GM18498 (cell line): ENCODE measurements around the gene EIF3F.

ENCODE experiments used
- ATAC-seq: cut with Tn5 transposase; IDR thresholded peaks from one replicate; pipeline ENCODE4 v1.9.1; 2021; ENCODE audit warnings: mild to moderate bottlenecking, moderate library complexity; ENCODE audit not compliant: unreplicated experiment

The EIF3F gene

DNA sequence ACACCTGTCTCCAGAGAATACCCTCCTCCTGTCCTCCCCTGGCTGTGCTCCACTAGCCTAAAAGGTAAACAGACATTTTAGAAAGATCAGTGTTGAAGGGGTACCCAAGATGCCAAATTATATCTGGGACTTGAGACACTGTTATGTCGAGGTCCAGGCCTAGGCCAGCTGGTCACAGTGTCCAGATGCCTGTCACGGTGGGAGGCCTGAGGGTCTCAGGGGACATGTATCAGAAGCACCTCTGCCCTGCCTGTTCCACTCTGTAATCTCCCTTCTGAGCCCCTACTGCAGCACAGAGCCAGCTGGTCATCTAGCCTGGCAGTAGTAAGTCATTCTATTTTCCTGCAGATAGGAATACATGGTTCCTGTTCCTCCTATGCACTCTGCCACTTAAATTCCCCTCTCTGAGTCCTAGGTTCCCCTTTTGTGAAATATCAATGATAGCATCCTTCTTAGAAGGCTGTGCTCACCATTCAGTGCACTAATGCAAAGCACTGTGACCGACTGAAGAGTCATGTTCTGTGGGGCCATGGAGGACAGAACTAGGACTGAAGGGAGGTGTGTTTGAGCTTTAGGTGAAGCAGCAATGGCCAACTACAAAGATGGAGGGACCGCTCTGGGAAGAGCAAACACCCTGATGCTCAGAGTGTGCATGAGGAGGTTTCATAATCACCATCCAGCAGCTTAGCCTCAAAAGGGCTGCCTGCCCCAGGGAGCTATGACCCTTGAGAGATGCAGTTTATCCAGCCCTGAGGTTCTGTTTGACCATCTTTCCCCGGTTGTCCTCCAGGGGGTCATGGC, 49.1 kb downstream of the EIF3F start:
- ATAC-seq = no peak

DNA sequence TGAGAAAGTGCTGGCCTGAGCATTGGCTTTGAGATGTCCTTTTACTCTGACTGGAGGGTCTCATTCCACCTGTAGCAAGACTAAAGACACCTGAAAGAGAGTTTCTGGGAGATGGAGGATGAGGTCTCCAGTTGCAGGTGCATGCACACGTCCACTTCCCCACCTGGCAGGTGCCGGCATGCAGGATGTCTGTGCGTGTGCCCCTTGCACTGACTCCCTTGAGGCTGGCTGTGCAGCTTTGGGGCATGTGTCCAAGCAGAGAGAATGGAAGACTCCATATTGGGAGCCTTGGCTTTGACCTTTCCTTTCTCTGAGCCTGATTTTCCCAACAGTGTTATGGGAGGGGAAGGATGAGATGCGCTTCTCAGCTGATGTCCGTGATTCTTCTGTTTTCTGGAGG, 49.8 kb downstream of the EIF3F start:
- no peak for ATAC-seq

DNA sequence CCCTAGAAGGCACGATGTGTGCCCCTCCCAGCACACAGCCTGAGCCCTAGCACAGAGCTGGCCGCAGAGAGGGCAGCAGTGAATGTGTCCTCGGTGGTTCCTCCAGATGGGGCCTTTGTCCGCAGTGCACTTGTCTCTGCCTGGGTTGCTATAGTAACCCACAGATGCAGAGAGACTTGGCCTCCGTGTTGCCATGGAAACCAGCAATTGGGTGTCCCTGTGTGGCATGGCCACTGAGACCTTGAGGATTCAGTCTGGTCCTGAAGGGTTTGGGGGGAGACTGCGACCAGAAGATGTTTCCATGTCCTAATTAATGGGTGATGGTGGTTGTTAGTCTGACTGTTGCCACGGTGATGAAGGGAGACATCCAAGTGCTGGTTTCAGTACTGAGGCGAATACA, 51.3 kb downstream of the EIF3F start:
- ATAC-seq = no peak

DNA sequence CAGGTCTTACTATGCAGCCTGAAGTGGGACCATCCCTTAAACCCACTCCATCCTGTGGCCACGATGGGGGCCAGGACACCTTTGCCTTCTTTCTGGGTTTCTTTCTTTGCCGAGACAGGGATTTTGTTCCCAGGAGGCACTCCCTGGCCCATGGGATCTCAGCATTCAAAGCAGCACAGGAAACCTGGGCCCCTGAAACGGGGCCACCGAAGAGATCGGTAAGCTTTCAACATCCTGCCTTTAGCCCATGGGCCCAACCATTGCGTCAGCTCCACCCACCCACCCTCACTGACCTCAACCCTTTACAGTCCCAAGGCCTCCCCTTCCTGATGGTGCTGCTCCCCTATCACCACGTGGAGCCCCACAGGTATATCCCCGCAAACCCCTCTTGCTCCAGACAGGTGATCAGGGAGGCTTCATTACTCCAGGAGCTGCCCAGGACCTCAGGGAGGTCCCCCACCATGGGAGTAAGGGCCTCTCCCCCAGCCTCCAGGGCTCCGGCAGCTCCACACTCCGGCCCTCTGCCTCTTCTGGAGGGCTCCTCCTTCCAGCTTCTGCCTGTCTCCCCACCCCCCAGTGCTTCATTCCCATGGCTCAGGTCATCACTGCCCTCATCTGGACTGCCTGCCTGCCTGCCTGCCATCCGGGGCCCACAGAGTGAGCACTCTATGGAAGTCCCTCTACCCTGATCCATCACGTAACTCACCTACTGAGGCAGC, 51.8 kb downstream of the EIF3F start:
- ATAC-seq = no peak

DNA sequence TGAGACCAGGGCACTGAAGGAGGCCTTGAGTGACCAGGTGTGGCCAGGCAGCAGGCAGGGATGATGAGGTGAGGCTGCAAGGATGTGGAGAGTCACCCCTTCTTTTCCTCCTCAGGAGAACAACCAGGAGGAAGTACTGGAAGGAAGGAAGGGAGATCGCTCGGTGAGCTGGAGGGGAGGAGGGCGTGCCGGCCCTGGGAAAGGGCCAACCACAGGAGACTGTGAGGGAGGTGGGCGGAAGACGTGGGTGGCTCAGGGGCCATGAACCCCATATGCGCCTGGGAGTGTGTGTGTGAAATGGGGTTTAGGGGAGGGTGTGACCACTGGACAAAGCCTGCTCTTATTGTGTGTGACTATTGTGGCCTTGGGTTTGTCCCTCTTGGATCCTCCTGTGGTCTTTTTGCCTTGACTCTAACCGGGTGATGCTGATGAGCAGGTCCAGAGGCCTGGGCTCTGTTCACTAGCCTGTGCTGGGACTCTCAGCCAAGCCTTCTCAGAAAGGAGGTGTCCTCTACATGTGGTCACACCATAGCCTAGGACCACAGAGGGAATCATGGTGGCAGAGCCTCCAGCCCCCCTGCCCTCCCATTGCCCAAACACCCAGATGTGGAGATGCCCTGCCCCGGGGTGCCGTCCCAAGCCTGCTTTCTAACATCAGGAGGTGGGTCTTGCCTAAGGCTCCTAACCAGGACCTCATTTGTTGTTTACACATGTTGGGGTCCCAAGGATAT, 52.6 kb downstream of the EIF3F start:
- no peak for ATAC-seq

DNA sequence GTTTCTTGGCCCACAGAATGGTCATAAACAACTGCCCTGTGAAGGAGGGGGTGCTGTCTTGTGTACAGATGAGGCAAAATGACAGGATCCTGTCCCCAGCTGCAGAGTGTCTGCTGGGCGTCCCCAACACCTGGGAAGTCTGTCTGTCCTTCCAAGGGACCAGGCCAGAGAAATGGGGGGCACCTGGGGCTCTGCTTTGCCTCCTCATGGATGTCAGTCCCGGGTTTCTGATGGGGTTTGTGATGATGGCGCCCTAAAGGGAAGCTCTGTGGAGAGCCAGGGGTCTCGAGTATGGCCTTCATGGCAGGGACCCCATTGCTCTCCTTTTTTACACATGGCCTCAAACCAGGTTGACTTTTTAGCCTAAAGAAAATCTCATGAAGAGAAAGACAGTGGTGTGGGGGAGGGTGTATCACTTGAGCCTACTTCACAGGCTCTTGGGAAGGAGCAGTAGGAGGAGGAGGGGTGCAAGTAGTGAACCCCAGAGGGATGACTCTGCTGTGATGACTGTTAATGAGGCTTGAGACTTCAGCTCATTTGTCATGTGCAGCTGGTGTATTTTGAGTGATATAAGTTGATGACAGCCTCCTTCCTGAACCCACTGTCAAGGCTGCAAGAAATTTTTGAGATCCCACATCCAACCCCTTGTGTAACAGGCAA, 53.3 kb downstream of the EIF3F start:
- ATAC-seq = no peak

DNA sequence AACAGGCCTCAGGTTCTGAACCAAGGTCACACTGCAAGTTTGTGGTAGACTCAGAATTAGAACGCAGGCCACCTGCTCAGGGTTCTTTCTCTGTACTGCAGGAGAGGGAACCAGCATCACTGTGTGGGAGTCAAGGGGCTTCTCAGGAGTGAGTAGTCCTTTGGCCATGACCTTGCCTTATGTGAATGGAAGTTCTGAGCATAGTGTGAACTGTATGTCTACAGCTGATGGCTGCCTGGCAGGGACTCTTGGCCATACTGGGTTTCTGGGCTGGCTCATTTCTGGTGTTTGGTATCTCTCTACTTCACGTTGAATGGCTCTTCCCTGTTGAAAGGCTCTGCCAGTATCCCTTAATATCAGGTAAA, 53.8 kb downstream of the EIF3F start:
- ATAC-seq = no peak

DNA sequence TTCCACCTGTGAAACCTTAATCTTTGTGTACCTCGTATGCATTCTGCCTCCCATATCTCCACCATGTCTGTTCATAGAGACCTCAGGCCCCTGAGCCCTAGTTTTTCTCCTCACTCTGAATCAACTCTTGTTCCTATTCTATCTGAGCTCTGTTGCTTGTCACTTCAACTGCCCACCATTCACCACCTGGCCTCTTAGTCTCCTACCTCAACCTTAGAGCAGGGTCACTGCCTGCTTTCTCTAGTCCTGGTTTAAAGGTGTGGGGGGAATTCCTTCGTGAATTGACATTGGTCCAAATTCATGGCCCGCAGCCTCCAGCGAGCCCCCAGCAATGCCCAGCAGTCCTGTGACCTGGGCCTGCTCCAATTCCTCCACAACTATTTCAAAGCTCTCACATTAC, 54.4 kb downstream of the EIF3F start:
- ATAC-seq = no peak

DNA sequence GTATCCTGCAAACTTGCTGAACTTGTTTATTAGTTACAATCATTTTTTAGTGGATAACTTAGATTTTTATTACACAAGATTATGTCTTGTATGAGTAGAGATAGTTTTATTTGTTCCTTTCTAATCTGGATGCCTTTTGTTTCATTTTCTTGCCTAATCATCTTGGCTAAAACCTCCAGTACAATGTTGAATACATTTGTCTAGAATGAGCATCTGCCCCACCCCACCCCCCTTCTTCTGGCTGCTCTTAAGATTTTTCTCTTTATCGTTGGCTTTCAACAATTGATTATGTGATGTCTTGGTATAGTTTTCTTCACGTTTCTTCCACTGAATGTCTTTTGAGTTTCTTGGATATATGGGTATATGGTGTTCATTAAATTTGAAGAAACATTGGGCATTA, 56.6 kb downstream of the EIF3F start:
- ATAC-seq = no peak

DNA sequence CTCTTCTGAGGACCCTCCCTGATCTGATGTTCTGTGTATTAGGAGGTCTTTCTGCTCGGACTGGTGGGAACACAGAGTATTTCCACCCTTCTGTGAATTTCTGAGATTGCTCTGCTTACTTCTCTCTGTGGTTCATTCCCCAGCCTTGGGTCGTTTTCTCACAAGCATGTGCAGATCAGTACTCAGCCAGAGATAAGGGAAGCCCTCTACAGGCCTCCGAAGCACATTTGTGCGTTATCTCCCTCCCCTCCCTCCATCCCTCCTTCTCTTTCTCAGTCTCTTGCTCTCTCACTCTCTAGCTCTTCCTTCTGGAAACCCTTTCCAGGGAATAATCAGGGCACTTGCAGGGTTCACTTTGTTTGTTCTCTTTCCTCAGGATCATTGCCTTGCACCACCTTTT, 58.7 kb downstream of the EIF3F start:
- ATAC-seq = no peak

DNA sequence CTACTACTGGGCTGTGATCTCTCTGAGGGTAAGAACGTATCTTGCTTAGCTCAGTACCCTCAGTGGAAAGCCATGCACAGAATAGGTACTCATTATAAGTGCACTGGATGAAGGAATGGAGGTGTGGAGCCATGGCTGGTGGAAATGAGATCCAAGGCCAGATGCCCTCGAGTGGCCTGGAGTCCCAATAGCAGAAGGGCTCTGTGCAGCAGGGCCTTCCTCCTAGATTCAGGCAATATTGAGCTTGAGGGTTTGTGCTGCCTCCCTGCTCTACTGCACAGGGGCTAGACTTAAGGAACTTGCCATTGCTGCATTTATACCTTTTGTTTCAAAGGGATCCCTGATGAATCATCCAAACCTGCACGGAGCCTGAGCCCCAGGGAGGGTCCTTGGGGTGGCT, 60.2 kb downstream of the EIF3F start:
- ATAC-seq = no peak

DNA sequence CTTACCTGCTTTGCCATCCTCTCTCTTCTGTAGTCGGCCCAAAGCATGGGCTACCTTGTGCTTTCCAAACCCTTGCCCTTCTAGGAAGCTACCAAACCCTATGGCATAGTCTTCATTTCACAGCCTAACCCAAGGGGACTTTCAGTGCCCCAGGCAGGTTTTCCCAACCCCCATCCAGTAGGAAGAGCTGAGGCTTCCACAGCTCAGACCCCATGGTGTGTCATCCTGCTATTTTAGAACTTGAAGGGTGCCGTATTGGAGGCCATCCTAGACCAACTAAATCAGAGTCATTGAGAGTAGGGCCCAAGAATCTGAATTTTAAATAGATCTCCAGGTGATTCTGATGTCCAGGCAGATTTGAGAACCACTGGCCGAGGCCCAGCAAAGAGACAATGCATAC, 61.9 kb downstream of the EIF3F start:
- no peak for ATAC-seq
